Jurkat, Clone E6-1 (cell line): Measurements from ENCODE around the gene MAML3.
A peak's percentile ranks its signal among the peaks of the same experiment; 100 is the strongest.

ENCODE experiments used
- DNase-seq: peaks from one replicate; pipeline ENCODE4 v3.0.0-alpha.2; 2011; ENCODE audit warnings: low read depth, low spot score
- H3K4me3 ChIP-seq: 2 replicates; pipeline ENCODE4 v1.5.1; 2011; ENCODE audit warnings: mild to moderate bottlenecking, low read length, control low read depth, moderate library complexity

MAML3 gene

GRCh38 chr4:140134746-140135425 is 19.1 kb downstream of the MAML3 start:
- H3K4me3 ChIP-seq = no peak overlapping the region
- no peak for DNase-seq

- no peak for DNase-seq
- no peak overlapping the region for H3K4me3 ChIP-seq
Measured at GRCh38 chr4:140133576-140133975, 20.4 kb downstream of the MAML3 start.

- no peak overlapping the region for H3K4me3 ChIP-seq
- no peak for DNase-seq
Measured at GRCh38 chr4:140131675-140132229, 22.2 kb downstream of the MAML3 start.

- DNase-seq = no peak
Measured at GRCh38 chr4:140130677-140131076, 23.3 kb downstream of the MAML3 start.

GRCh38 chr4:140127422-140127821 is 26.6 kb downstream of the MAML3 start:
- DNase-seq = no peak
- H3K4me3 ChIP-seq = no peak overlapping the region

More at GRCh38 chr4:140130677-140131076, 23.3 kb downstream of the MAML3 start:
- no peak overlapping the region for H3K4me3 ChIP-seq

GRCh38 chr4:140126261-140126660 is 27.7 kb downstream of the MAML3 start:
- DNase-seq = no peak
- H3K4me3 ChIP-seq = no peak overlapping the region

- H3K4me3 ChIP-seq = no peak overlapping the region
- no peak for DNase-seq
Measured at GRCh38 chr4:140125374-140125773, 28.6 kb downstream of the MAML3 start.

- H3K4me3 ChIP-seq = no peak overlapping the region
- DNase-seq = no peak
Measured at GRCh38 chr4:140123666-140124377, 30.2 kb downstream of the MAML3 start.

- no peak for DNase-seq
Measured at GRCh38 chr4:140122891-140123290, 31.1 kb downstream of the MAML3 start.

GRCh38 chr4:140121646-140122045 is 32.3 kb downstream of the MAML3 start:
- DNase-seq = no peak
- H3K4me3 ChIP-seq = no peak overlapping the region

More at GRCh38 chr4:140122891-140123290, 31.1 kb downstream of the MAML3 start:
- H3K4me3 ChIP-seq = no peak overlapping the region

- no peak for DNase-seq
- H3K4me3 ChIP-seq = no peak overlapping the region
Measured at GRCh38 chr4:140118931-140119640, 34.9 kb downstream of the MAML3 start.

- H3K4me3 ChIP-seq = no peak overlapping the region
- no peak for DNase-seq
Measured at GRCh38 chr4:140117947-140118346, 36.0 kb downstream of the MAML3 start.

GRCh38 chr4:140116442-140117104 is 37.4 kb downstream of the MAML3 start:
- DNase-seq = peak; percentile 60
- no peak overlapping the region for H3K4me3 ChIP-seq

GRCh38 chr4:140115140-140115539 is 38.8 kb downstream of the MAML3 start:
- H3K4me3 ChIP-seq = no peak overlapping the region
- DNase-seq = no peak

- H3K4me3 ChIP-seq = no peak overlapping the region
- no peak for DNase-seq
Measured at GRCh38 chr4:140113653-140114052, 40.3 kb downstream of the MAML3 start.

GRCh38 chr4:140112576-140112975 is 41.4 kb downstream of the MAML3 start:
- no peak for DNase-seq

GRCh38 chr4:140111256-140111655 is 42.7 kb downstream of the MAML3 start:
- H3K4me3 ChIP-seq = no peak overlapping the region
- DNase-seq = no peak

More at GRCh38 chr4:140112576-140112975, 41.4 kb downstream of the MAML3 start:
- H3K4me3 ChIP-seq = no peak overlapping the region

- DNase-seq = no peak
Measured at GRCh38 chr4:140110542-140111215, 43.3 kb downstream of the MAML3 start.

GRCh38 chr4:140109737-140110136 is 44.2 kb downstream of the MAML3 start:
- no peak overlapping the region for H3K4me3 ChIP-seq
- no peak for DNase-seq

More at GRCh38 chr4:140110542-140111215, 43.3 kb downstream of the MAML3 start:
- no peak overlapping the region for H3K4me3 ChIP-seq
